Measurements from ENCODE around the gene SRP19.

SRP19 gene

DNA sequence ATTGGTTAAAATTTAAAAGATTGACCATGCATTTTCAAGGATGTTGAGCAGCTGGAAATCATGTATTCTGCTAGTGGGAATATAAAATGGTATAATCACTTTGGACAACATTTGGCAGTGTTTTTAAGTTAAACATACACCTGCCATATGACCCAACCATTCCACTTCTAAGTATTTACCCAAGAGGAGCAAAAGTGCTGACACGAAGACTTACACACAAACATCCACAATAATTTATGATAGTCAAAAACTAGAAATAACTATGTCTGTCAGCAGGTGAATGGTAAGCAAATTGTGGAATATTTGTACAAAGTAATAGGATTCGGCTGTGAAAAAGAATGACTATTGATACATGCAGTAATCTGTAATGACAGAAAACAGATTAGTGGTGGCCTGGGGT is 30.7 kb upstream of the SRP19 start:
- no peak overlapping the region for H3K4me3 ChIP-seq (ENCODE audit: low read depth, low read length)
- TF ChIP-seq, protein P1, sequence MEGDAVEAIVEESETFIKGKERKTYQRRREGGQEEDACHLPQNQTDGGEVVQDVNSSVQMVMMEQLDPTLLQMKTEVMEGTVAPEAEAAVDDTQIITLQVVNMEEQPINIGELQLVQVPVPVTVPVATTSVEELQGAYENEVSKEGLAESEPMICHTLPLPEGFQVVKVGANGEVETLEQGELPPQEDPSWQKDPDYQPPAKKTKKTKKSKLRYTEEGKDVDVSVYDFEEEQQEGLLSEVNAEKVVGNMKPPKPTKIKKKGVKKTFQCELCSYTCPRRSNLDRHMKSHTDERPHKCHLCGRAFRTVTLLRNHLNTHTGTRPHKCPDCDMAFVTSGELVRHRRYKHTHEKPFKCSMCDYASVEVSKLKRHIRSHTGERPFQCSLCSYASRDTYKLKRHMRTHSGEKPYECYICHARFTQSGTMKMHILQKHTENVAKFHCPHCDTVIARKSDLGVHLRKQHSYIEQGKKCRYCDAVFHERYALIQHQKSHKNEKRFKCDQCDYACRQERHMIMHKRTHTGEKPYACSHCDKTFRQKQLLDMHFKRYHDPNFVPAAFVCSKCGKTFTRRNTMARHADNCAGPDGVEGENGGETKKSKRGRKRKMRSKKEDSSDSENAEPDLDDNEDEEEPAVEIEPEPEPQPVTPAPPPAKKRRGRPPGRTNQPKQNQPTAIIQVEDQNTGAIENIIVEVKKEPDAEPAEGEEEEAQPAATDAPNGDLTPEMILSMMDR (IDR thresholded peaks at IDR 0.05; ENCODE audit: low read depth, low read length): no peak

DNA sequence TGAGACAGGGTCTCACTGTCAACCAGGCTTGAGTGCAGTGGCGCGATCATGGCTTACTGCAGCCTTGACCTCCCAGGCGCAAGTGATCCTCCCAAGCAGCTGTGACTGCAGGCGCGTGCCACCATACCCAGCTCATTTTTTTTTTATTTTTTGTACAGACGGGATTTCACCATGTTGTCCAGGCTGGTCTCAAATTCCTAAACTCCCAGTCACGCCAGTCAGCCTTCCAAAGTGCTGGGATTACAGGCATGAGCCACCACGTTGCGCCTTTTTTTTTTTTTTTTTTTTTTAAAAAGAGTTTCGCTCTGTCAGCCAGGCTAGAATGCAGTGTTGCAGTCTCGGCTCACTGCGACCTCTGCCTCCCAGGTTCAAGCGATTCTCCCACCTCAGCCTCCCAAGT is 27.1 kb upstream of the SRP19 start:
- H3K4me3 ChIP-seq (ENCODE audit: low read depth, low read length): no peak overlapping the region

DNA sequence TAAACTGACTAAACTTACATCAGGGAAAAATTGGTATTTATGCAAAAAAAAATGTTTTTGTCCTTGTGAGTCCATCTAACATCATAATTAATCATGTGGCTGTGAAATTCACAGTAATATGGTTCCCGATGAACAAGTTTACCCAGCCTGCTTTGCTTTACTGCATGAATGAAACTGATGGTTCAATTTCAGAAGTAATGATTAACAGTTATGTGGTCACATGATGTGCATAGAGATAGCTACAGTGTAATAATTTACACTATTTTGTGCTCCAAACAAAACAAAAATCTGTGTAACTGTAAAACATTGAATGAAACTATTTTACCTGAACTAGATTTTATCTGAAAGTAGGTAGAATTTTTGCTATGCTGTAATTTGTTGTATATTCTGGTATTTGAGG is 16.6 kb upstream of the SRP19 start:
- TF ChIP-seq, protein P1 (IDR thresholded peaks at IDR 0.05; ENCODE audit: low read depth, low read length): no peak
- no peak overlapping the region for H3K4me3 ChIP-seq (ENCODE audit: low read depth, low read length)

More for the DNA sequence above, 27.1 kb upstream of the SRP19 start:
- TF ChIP-seq, protein P1 (IDR thresholded peaks at IDR 0.05; ENCODE audit: low read depth, low read length): no peak

DNA sequence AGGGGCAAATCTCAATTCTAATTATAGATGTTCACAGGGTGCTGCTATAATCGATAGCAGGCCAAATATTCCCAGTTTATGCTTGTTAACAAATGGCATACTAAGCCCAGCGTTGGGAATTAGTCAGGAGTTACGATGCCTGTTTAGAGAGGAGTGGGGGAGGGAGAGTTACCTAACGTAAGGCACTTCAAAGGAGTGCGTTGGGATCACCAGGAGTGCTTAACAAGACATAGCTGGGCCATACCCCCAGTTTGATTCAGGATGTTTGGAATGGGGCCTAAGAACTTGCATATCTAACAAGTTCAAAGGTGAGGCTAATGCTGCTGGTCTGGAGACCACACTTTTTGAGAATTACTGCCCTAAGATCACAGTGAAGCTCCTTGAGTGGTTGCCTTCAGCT is 14.5 kb upstream of the SRP19 start:
- TF ChIP-seq, protein P1 (IDR thresholded peaks at IDR 0.05; ENCODE audit: low read depth, low read length): no peak
- no peak overlapping the region for H3K4me3 ChIP-seq (ENCODE audit: low read depth, low read length)

DNA sequence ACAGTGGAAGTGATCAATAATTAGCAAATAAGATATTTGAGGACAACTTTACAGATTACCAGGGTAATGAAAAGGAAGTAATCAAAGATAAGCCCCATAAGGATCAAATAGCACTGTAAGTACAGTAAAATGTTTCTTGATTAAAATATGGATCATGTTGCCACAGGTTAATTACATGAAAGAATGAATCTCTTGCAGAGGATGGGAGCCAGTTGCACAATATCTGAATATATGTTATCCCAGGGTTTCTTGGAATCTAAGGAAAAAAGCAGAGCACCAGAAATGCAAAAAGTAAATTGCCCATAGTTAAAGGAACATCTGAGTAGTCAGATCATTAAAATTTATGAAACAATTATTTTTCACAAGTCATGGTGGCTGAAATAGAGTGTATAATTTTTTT is 13.8 kb upstream of the SRP19 start:
- TF ChIP-seq, protein P1 (IDR thresholded peaks at IDR 0.05; ENCODE audit: low read depth, low read length): no peak
- H3K4me3 ChIP-seq (ENCODE audit: low read depth, low read length): no peak overlapping the region

DNA sequence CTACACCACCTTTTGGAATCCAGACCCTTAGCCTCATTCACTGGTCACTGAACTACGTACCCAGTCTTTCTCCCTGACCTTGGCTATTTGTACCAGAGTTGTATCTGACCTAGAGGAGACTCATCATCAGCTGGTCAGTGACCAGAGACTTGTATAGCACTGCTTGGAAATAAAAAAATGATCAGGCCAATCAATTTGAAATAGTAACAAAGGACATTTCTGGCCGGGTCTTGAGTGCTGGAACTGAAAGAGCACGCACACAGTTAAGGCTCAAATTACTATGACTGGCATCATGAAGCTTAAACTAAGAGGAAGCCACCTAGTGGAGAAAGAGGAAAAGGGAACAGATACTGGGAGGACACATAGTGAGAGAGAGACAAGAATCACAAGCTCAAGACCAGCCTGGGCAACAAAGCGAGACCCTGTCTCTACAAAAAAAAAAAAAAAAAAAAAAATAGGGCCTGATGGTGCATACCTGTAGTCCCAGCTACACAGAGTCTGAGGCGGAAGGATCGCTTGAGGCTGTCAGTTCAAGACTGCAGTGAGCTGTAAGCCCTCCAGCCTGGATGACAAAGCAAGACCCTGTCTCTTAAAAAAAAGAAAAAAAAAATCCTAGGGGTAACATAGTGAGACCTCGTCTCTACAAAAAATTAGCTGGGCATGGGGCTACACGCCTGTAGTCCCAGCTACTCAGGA is 12.8 kb upstream of the SRP19 start:
- TF ChIP-seq, protein P1 (IDR thresholded peaks at IDR 0.05; ENCODE audit: low read depth, low read length): peak; percentile 70
- no peak overlapping the region for H3K4me3 ChIP-seq (ENCODE audit: low read depth, low read length)

DNA sequence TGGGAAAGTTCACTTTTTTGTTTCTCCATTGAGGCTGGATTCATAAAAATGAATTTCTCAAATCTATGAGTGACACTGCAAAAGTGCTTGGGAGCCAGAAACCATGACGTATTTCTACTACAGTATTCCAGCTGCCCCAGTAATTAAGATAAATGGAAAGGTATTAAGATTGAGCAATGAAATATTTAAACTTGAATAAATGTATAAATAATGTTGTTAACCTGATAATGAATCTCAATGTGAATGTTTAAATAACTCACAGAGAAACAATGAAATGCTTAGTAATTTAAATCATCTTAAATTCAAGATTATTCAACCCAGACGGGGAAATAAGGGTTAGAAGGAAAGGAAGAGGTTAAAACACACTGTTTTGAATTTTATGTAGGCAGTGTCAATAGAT is 11.2 kb upstream of the SRP19 start:
- TF ChIP-seq, protein P1 (IDR thresholded peaks at IDR 0.05; ENCODE audit: low read depth, low read length): no peak
- H3K4me3 ChIP-seq (ENCODE audit: low read depth, low read length): no peak overlapping the region
